H9 (cell line): ENCODE data around the gene ZNF718. TPM values are rescaled to one million over a fixed set of nuclear protein-coding genes. Genes with fewer than 3 reads are reported as not detected.
"Not testable (repeated sequence)": the region's sequence is repeated elsewhere in the genome, so short reads cannot be mapped to it uniquely, and the experiment has no call there.

Experiments used
- DNase-seq: peaks from one replicate; pipeline ENCODE4 v3.0.0-alpha.2; 2017
- H2AFZ ChIP-seq: one replicate; pipeline ENCODE4 v1.6.1; 2013; ENCODE audit warnings: mild to moderate bottlenecking, low read length, control low read depth, moderate library complexity
- H2AK5ac ChIP-seq: 2 replicates; pipeline ENCODE4 v1.6.1; 2013; ENCODE audit warnings: low read length, control low read depth, mixed read lengths; ENCODE audit not compliant: insufficient read length
- H2BK120ac ChIP-seq: one replicate; pipeline ENCODE4 v1.6.1; 2013; ENCODE audit warnings: low read depth, mild to moderate bottlenecking, low read length, control low read depth, inconsistent platforms; ENCODE audit not compliant: poor library complexity, severe bottlenecking
- H2BK12ac ChIP-seq: 2 replicates; pipeline ENCODE4 v1.6.1; 2013; ENCODE audit warnings: low read length, control low read depth, mixed read lengths, low read depth; ENCODE audit not compliant: insufficient read length
- H2BK15ac ChIP-seq: 2 replicates; pipeline ENCODE4 v1.6.1; 2013; ENCODE audit warnings: low read depth, low read length, control low read depth
- H2BK20ac ChIP-seq: one replicate; pipeline ENCODE4 v1.6.1; 2013; ENCODE audit warnings: low read depth, mild to moderate bottlenecking, low read length, control low read depth, inconsistent platforms; ENCODE audit not compliant: poor library complexity, severe bottlenecking
- H2BK5ac ChIP-seq: 2 replicates; pipeline ENCODE4 v1.6.1; 2013; ENCODE audit warnings: low read length, control low read depth, mixed read lengths; ENCODE audit not compliant: insufficient read length
- H3K14ac ChIP-seq: 2 replicates; pipeline ENCODE4 v1.6.1; 2013; ENCODE audit warnings: low read length, control low read depth; ENCODE audit not compliant: insufficient read depth
- H3K18ac ChIP-seq: 2 replicates; pipeline ENCODE4 v1.6.1; 2013; ENCODE audit warnings: low read depth, mild to moderate bottlenecking, mixed read lengths, low read length, control low read depth; ENCODE audit not compliant: insufficient read length
- H3K23ac ChIP-seq: 2 replicates; pipeline ENCODE4 v1.6.1; 2013; ENCODE audit warnings: low read length, control low read depth, mixed read lengths, low read depth; ENCODE audit not compliant: insufficient read length
- H3K23me2 ChIP-seq: 2 replicates; pipeline ENCODE4 v1.6.1; 2013; ENCODE audit warnings: low read depth, mild to moderate bottlenecking, mixed read lengths, low read length, control low read depth; ENCODE audit not compliant: insufficient read length, poor library complexity, severe bottlenecking
- H3K27ac ChIP-seq: 2 replicates; pipeline ENCODE4 v1.5.1; 2013; ENCODE audit warnings: low read length, control low read depth, mixed read lengths, low read depth; ENCODE audit not compliant: insufficient read length
- H3K27me3 ChIP-seq: 2 replicates; pipeline ENCODE4 v1.6.1; 2013; ENCODE audit warnings: low read length, control low read depth, inconsistent platforms; ENCODE audit not compliant: insufficient read depth
- H3K4ac ChIP-seq: 2 replicates; pipeline ENCODE4 v1.6.1; 2013; ENCODE audit warnings: low read depth, mild to moderate bottlenecking, control low read depth, inconsistent platforms, low read length, moderate library complexity
- H3K4me1 ChIP-seq: 2 replicates; pipeline ENCODE4 v1.6.1; 2013; ENCODE audit warnings: low read length, control low read depth, inconsistent platforms; ENCODE audit not compliant: insufficient read depth
- H3K4me2 ChIP-seq: 2 replicates; pipeline ENCODE4 v1.6.1; 2013; ENCODE audit warnings: low read length, control low read depth, mixed read lengths; ENCODE audit not compliant: insufficient read length, insufficient read depth
- H3K56ac ChIP-seq: 2 replicates; pipeline ENCODE4 v1.6.1; 2013; ENCODE audit warnings: low read depth, mild to moderate bottlenecking, mixed read lengths, low read length, control low read depth; ENCODE audit not compliant: insufficient read length
- H3K79me1 ChIP-seq: 2 replicates; pipeline ENCODE4 v1.6.1; 2013; ENCODE audit warnings: low read depth, mild to moderate bottlenecking, moderate library complexity, low read length, control low read depth, inconsistent platforms; ENCODE audit not compliant: insufficient read depth, poor library complexity, severe bottlenecking
- H3K79me2 ChIP-seq: 2 replicates; pipeline ENCODE4 v1.6.1; 2013; ENCODE audit warnings: low read length, control low read depth, inconsistent platforms; ENCODE audit not compliant: insufficient read depth
- H3K9ac ChIP-seq: 2 replicates; pipeline ENCODE4 v1.6.1; 2013; ENCODE audit warnings: low read length, control low read depth, mixed read lengths; ENCODE audit not compliant: insufficient read length; ENCODE audit errors: extremely low read depth
- H3K9me3 ChIP-seq: one replicate; pipeline ENCODE4 v1.6.1; 2013; ENCODE audit warnings: low read depth, low read length, inconsistent platforms; ENCODE audit not compliant: control insufficient read depth
- H3T11ph ChIP-seq: one replicate; pipeline ENCODE4 v1.6.1; 2013; ENCODE audit warnings: mild to moderate bottlenecking, low read length, control low read depth, inconsistent platforms
- H4K20me1 ChIP-seq: one replicate; pipeline ENCODE4 v1.6.1; 2013; ENCODE audit not compliant: control insufficient read depth, insufficient read length, insufficient read depth
- H4K5ac ChIP-seq: 2 replicates; pipeline ENCODE4 v1.6.1; 2013; ENCODE audit warnings: low read depth, mild to moderate bottlenecking, mixed read lengths, low read length, control low read depth; ENCODE audit not compliant: insufficient read length
- H4K8ac ChIP-seq: replicated peaks from 2 replicates; pipeline ENCODE4 v1.6.1; 2013; ENCODE audit warnings: low read length, control low read depth, mixed read lengths, low read depth; ENCODE audit not compliant: insufficient read length
- H4K91ac ChIP-seq: 2 replicates; pipeline ENCODE4 v1.6.1; 2013; ENCODE audit warnings: low read depth, mild to moderate bottlenecking, moderate library complexity, mixed read lengths, low read length, control low read depth; ENCODE audit not compliant: insufficient read length
- H3K27ac Mint-ChIP-seq, 3 experiments: 2 replicates in 2 of 3; 3 replicates in 1 of 3; pipeline ENCODE4 v1.8.0; 2020 to 2021; ENCODE audit warnings: mixed read lengths in 3 of 3, mild to moderate bottlenecking in 1 of 3, moderate library complexity in 1 of 3
- H3K27me3 Mint-ChIP-seq: 2 replicates; pipeline ENCODE4 v1.8.0; 2021; ENCODE audit warnings: low read depth, mild to moderate bottlenecking, moderate library complexity, mixed read lengths
- H3K36me3 Mint-ChIP-seq, 3 experiments: 2 replicates in 2 of 3; 3 replicates in 1 of 3; pipeline ENCODE4 v1.8.0; 2020 to 2021; ENCODE audit warnings: low read depth in 3 of 3, mixed read lengths in 3 of 3; ENCODE audit not compliant: insufficient read depth in 1 of 3
- H3K4me1 Mint-ChIP-seq, 2 experiments: 2 replicates each; pipeline ENCODE4 v1.8.0; 2020; ENCODE audit warnings: mixed read lengths in 2 of 2
- H3K4me3 Mint-ChIP-seq, 2 experiments: 2 replicates in 1 of 2; 3 replicates in 1 of 2; pipeline ENCODE4 v1.8.0; 2020 to 2021; ENCODE audit warnings: mild to moderate bottlenecking in 2 of 2, mixed read lengths in 2 of 2, moderate library complexity in 1 of 2
- H3K9me3 Mint-ChIP-seq, 2 experiments: 2 replicates in 1 of 2; 3 replicates in 1 of 2; pipeline ENCODE4 v1.8.0; 2020; ENCODE audit warnings: mild to moderate bottlenecking in 2 of 2, mixed read lengths in 2 of 2, moderate library complexity in 1 of 2
- CTCF ChIP-seq: fragments of 200-600 bp; sonication (generic); conservative IDR thresholded peaks from 3 replicates; pipeline ENCODE4 v1.8.0; 2021; ENCODE audit warnings: antibody characterized with exemption, mild to moderate bottlenecking
- WGBS: extraction: QIAGEN DNeasy Blood & Tissue Kit; methylation state at CpG from one replicate; pipeline ENCODE4 v1.1.7; 2013; ENCODE audit warnings: missing lambda C conversion rate, low lambda C conversion rate, mixed read lengths; ENCODE audit not compliant: insufficient read length; ENCODE audit errors: extremely low coverage; 5-methylcytosine and 5-hydroxymethylcytosine counted together
- total RNA-seq: library from RNA; stranded (reverse); gene quantifications from 2 replicates; pipeline ENCODE4 v1.2.1, GENCODE V29; 2021

Gene ZNF718
- total RNA-seq, 1 experiment from 2014 or later, result 12.5 TPM

GRCh38 chr4:176995-177394, 52.7 kb downstream of the ZNF718 start:
- Histone ChIP-seq H3K4me1 (no peaks in the 10 kb centered on the region; the same call in 1 of the 2 replicates), H4K5ac (no peak overlapping the region), H3K9me3 (peaks cover 21% of the 10 kb centered on the region), H3K27ac (no peak overlapping the region), H3K18ac (no peak overlapping the region), H3K27me3 (no peaks in the 10 kb centered on the region), H2AK5ac (no peak overlapping the region), H2BK12ac (no peak overlapping the region), H3T11ph (no peak overlapping the region), H2AFZ (no peak overlapping the region), H4K91ac (no peak overlapping the region), H3K79me1 (no peaks in the 10 kb centered on the region), H4K20me1 (no peaks in the 10 kb centered on the region), H3K4ac (no peak overlapping the region), H4K8ac (no peak overlapping the region), H3K56ac (no peak overlapping the region), H3K79me2 (no peaks in the 10 kb centered on the region; the same call in 1 of the 2 replicates), H2BK120ac (no peak overlapping the region), H2BK15ac (no peak overlapping the region), H2BK20ac (no peak overlapping the region), H3K23me2 (no peaks in the 10 kb centered on the region), H3K14ac (no peak overlapping the region), H2BK5ac (no peak overlapping the region), H3K4me2 (no peak overlapping the region), H3K23ac (no peak overlapping the region), H3K9ac (no peak overlapping the region)
- no peak overlapping the region for H3K4me3 Mint-ChIP-seq
- no peak for DNase-seq
- no peak for TF ChIP-seq CTCF
- peaks cover 0 to 6% of the 10 kb centered on the region in 2 experiments; a peak in 1 of 4 replicates for H3K4me1 Mint-ChIP-seq
- peaks cover 35 to 61% (median 44%) of the 10 kb centered on the region in 3 experiments for H3K36me3 Mint-ChIP-seq
- H3K27me3 Mint-ChIP-seq, result no peaks in the 10 kb centered on the region
- H3K9me3 Mint-ChIP-seq, result peaks cover 86 to 89% of the 10 kb centered on the region in 2 experiments
- no CpG with 5 or more reads among the region's 1 CpG for WGBS
- no peak overlapping the region for H3K27ac Mint-ChIP-seq

DNA sequence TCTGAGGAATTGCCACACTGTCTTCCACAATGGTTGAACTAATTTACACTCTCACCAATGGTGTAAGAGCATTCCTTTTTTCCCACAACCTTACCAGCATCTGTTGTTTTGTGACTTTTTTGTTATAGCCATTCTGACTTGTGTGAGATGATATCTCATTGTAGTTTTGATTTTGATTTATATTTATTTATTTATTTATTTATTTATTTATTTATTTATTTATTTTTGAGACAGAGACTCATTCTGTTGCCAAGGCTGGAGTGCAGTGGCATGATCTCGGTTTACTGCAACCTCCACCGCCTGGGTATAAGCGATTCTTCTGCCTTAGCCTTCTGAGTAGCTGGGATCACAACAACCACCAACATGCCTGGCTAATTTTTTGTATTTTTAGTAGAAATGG, 57.9 kb downstream of the ZNF718 start:
- not testable (repeated sequence) for DNase-seq, H2BK20ac ChIP-seq, H3K27ac ChIP-seq, H3K4me1 ChIP-seq, H2BK120ac ChIP-seq, H3K4ac ChIP-seq, H2AFZ ChIP-seq, H3K23ac ChIP-seq, H3T11ph ChIP-seq, H3K9ac ChIP-seq, H4K8ac ChIP-seq, H3K27me3 ChIP-seq, H3K14ac ChIP-seq, H3K79me1 ChIP-seq, H2AK5ac ChIP-seq, H3K56ac ChIP-seq, H3K27me3 Mint-ChIP-seq, H3K79me2 ChIP-seq, H3K23me2 ChIP-seq, H3K18ac ChIP-seq, H4K20me1 ChIP-seq, H2BK15ac ChIP-seq, H3K27ac Mint-ChIP-seq, H4K91ac ChIP-seq, H3K4me3 Mint-ChIP-seq, H2BK12ac ChIP-seq, H4K5ac ChIP-seq, H3K4me2 ChIP-seq, H3K4me1 Mint-ChIP-seq, H2BK5ac ChIP-seq
- no CpG with 5 or more reads among the region's 3 CpGs for WGBS
- H3K36me3 Mint-ChIP-seq, result peaks cover 22 to 57% (median 39%) of the 10 kb centered on the region in 3 experiments
- peaks cover 12% of the 10 kb centered on the region for H3K9me3 ChIP-seq
- peaks cover 83 to 90% of the 10 kb centered on the region in 2 experiments for H3K9me3 Mint-ChIP-seq
